ENCODE data around the gene GRAMD4.

DNA sequence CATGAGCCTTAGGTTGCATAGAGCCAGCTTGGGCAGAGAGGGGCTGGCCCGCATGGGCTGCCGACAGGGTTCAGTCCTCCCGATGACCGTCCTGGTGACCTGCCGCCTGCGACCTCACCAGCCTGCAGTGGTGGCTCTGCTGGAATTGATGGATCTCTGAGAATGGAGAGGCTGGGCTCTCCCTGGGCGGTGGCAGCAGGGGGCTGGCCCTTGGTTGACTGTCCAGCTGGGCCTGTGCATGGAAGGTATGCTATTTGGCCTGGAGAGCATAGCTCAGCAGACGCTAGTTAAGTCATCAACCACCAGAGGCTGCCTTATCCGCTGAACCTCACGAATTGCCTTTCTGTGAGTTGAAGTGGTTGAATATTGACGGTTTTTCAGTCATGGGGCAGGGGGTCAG is 19.7 kb downstream of the GRAMD4 start:
- TF ChIP-seq GATA2 (IDR thresholded peaks at IDR 0.05; ENCODE audit: low read depth, low read length) (no peak), GATA3 (IDR thresholded peaks at IDR 0.05; ENCODE audit: low read depth, low read length) (no peak)

Data from SH-SY5Y (cell line).